GM21786 (cell line): ENCODE measurements around the gene LPCAT3.

Source experiments
- ATAC-seq: cut with Tn5 transposase; IDR thresholded peaks from one replicate; pipeline ENCODE4 v1.9.1; 2021; ENCODE audit not compliant: unreplicated experiment

Gene LPCAT3

DNA sequence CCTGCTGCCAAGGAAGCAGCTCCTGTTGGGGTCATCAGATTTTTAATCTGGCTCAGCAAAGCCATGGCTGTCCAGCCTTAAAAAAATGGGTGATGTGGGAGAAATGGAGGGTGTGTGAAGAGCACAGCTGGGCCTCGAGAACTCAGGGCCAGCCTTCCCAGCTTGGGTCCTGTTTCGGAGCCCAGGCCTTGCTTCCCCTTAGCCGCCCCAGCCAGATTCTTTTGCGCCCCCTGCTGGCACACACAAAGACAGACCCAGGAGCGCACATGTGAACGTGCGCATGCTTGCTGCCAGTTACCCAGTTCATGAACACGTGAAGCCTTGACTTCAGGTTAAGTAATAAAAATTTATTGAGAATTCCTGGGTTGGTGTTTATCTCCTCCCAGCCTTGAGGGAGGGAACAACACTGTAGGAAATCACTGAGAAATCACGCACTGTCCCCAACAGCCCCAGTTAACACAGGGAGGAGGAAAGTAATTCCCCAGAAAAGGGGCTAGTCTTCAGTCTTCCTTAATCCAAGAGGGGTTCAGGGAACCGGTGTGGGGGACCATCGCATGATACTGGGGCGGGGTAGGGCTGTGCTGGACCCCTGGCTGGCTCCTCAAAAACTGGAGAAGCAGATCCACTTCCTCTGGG lies 53.1 kb downstream of the LPCAT3 start:
- ATAC-seq: peak; percentile 50

DNA sequence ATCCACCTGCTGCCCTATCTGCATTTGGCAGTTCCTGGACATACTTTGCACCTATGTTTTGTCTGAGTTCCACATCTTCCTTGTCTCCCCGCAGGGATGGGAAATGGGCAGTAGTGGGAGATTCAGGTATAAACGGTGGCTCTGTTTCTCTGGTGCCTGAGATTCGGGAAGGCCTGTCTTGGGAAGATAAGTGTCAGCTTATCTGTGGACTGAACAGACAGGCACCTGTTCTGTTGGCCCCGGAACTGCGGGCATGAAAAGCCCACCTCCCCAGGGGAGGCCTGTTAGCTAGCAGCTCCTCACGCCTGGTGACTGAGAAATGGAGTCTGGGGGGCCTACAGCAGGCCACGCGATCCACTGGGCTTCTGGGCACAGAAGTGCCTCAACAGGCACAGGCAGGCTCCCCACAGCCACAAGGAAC lies 53.7 kb downstream of the LPCAT3 start:
- no peak for ATAC-seq

DNA sequence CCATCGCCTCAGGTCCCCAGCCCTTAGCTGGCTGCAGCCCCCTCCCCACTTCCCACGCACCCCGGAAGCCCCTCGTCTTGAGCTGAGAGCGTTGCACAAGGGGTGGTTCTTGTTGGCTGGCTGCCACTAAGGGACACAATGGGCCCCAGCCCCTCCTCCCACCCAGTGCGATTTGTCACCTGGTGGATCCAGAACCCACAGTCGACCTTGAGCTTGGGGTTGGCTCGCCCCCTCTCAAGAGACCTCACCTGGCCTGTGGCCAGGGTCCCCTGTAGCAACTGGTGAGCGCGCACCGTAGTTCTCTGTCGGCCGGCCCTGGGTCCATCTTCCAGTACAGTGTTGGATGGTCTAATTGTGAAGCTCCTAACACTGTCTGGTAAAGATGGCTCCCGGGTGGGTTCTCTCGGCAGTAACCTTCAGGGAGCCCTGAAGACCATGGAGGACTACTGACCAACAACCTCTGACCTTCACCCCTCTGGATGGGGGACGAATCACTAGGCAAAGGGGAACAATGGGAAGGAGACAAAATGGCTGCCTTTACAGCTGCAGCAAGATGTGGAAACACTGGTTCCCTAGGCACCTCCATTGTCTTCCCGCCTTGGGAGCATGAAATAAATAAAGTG lies 54.4 kb downstream of the LPCAT3 start:
- ATAC-seq: no peak

DNA sequence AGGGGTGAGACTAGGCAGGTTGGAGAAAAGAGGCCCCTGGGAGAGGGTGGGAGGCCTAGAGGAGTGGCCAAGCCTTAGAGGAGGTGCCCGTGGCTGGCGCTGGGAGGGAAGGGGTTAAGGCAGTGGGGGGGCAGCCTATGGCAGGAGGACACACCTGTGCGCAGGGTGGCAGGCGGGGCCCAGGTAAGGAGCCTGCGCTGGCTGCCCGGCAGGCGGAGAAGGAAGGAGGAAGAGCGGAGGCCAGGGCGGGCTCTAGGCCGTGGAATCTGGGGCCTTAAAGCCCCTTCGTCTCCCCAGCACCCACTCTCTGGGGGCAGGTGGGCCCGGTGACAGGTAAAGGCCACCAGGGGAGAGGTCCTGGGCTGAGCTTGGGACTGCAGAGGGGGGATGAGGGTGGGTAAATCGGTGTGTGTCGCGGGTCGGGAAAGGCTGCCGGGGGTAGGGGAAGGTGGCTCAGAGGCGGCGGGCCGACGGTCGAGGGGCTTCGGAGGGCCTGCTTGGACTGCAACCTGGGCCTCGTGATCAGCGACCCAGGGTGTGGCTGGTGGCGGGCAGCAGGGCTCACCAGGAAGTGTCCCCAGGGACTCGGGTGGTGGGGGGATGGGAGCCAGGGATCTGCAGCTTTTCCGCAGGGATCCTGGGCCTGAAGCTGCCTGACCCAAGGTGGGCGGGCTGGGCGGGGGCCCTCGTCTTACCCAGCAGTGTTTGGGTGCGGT lies 55.1 kb downstream of the LPCAT3 start:
- ATAC-seq: no peak

DNA sequence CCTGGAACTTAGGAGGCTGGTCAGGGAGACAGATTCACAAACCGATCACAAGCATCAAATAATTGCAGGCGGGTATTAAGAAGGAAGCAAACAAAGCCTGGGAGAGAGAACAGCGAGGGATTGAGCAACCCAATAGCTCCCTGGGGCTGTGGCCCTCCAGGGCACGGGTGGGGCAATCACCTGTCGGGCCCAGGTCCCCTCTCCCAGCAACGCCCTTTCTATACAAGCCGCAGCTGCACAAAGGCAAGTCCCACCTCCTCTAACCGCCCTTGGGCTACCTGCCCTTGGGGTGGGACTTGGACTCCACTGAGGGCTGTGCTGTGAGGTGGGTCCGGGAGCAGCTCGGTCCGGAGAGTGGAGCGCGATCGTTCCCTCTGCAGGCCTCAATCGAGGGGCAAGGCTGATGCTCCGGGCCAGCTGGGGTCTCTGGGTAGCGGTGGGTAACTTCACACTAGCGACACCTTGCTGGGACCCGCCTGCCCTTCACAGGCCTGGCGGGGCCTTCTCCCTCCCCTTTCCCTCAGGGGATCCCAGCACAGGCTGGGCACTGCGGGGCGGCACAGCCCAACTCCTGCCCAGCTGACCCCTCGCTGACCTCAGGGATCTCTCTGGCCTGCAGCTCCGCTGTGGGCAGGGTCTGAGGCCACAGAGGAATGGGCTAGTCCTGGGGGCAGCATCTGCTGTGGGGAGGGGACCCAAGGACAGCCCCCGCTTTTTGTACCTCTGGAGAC lies 55.8 kb downstream of the LPCAT3 start:
- ATAC-seq: no peak

DNA sequence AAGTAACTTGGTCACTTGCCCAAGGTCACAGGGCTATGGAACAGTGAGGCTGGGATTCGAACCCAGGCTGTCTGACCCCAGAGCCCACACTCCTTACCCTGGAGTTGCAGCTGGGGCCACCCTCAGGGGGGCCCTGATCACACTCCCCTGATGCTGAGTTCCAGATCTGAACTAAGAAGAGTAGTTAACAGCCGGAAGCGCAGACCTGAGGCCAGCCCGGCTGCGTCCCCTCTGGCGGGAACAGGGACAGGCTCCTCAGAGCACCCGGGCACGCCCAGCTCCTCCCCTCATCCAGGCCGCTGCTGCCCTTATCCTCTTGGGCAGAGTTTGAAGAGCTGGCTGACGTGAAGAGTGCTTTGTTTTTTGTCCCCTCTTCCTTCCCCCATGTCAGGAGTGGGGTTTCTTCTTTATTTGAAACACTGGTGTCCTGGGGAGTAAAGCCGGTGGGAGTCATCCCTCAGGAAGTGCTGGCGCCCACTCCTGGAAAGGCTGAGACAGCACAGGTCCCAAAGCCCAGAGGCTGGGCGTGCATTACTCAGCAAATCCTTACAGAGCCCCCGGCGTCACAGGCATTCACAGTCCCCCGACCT lies 56.5 kb downstream of the LPCAT3 start:
- ATAC-seq: no peak

DNA sequence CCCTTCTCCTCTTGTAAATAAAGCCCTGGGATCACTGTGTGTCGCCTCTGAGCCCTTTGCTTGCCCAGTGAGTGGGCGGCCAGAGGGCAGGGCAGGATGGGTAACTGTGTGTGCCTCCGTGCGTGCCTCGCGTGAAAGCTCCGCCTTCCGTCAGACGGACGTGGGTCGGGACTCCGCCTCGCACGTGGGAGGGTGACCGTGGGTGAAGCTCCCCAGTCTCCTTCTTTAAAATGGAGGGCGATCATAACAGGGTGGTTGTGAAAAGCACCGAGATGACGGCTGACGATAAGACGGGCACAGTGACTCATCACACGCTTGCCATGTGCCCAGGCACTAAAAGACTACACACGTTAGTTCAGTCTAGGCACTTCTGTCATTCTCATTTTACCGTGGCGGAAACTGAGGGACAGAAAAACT lies 57.0 kb downstream of the LPCAT3 start:
- ATAC-seq: no peak

DNA sequence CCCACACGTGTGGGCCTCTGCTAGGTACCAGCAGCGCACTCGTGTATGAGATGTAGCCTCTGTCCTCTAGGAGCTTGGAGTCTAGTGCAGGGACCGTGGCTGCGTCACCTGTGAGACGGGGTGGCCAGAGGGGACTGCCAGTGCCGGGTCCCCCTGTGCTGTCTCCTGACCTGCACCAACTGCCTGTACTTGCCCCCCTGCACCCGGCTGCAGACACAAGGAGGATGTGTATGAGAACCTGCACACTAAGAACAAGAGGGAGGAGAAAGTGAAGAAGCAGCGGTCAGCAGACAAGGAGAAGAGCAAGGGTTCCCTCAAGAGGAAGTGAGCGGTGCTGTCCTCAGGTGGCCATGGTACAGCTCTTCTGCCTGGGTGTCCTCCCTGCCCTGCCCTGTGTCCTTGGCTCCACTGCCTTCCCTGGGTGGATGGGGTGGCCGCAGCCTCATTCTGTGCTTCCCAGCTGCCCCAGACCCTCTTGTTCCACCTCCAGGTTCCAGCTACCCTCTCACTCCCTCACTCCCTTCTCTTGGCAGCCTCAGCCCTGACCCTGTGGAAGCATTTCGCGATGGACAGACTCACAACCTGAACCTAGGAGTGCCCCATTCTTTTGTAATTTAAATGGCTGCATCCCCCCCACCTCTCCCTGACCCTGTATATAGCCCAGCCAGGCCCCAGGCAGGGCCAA lies 57.5 kb downstream of the LPCAT3 start:
- ATAC-seq: no peak

DNA sequence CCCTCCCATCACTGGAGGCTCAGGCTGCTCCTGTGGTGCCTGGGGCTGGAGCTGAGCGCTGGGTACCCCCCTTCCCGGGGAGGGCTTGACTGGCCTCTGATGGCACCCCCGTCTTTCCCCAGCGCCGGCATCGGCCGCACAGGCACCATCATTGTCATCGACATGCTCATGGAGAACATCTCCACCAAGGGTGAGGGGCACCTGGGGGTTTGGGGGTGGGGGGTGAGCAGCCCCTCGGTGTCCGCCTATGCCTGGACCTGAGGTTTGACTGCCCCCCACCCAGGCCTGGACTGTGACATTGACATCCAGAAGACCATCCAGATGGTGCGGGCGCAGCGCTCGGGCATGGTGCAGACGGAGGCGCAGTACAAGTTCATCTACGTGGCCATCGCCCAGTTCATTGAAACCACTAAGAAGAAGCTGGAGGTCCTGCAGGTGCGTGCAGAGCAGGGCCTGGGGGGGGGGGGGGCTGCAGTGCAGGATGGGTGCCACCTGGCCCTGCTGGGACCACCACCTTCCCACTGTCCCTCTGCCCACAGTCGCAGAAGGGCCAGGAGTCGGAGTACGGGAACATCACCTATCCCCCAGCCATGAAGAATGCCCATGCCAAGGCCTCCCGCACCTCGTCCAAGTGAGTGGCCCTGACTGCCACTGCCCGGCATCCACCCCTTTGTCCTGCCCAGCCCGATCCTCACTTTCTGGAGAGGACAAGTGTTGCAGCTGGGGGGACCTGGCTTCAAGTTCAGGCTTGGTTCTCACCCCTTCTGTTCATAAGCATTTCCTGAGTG lies 58.3 kb downstream of the LPCAT3 start:
- ATAC-seq: no peak

DNA sequence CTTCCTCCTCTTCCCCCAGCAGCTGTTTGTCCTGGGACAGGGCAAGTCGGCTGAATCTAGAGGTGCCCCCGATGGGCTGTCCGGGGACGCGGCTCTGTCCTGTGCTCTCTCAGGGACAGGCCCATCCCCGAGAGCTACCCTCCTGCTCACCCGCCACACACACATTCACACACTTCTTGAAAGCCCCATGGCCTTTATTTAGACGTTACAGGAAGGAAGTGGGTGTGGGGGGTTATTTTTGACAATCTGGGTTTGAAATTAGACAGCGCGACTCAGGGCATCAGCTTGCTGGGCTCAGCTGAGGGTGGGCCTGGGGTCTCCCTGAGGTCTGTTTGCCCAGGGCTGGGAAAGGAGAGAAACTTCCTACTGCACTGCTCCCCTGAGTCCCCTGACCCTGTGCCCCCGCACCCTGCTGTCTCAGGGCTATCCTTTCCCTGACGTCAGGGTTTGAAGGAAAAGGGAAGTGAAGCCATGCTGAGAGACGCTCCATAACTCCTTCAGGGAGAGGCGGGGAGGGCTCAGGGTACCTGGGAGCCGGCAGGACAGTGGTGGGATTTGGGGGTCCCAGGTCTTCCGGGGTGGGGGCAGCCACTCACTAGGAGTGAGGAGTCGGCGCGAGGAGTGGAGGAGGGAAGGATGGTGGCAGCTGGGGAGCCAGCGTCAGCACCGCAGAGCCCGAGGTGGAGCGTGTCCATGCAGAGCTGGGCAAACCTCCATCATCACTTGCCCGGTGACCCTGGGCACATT lies 59.0 kb downstream of the LPCAT3 start:
- peak; percentile 61 for ATAC-seq

DNA sequence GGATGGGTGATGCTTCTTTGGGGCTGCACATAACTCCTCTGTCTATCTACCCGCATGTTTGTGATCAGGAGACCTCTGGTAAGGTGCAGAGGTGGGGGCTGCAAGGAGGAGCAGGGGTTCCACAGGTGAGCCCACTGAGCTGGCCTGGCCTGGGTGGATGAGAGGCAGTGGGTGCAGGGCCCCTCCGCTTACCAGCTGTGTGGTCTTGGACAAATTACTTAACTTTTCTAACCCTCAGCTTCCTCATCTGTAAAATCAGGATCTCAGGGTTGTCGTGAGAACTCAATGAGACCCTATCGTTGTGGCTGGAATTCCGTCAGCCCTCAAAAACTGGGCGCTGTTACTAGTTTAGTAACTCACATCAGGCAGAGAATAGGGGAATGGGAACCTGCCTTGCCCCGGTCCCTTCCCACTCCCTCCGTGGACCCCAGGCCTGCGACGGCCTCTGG lies 59.6 kb downstream of the LPCAT3 start:
- ATAC-seq: no peak

DNA sequence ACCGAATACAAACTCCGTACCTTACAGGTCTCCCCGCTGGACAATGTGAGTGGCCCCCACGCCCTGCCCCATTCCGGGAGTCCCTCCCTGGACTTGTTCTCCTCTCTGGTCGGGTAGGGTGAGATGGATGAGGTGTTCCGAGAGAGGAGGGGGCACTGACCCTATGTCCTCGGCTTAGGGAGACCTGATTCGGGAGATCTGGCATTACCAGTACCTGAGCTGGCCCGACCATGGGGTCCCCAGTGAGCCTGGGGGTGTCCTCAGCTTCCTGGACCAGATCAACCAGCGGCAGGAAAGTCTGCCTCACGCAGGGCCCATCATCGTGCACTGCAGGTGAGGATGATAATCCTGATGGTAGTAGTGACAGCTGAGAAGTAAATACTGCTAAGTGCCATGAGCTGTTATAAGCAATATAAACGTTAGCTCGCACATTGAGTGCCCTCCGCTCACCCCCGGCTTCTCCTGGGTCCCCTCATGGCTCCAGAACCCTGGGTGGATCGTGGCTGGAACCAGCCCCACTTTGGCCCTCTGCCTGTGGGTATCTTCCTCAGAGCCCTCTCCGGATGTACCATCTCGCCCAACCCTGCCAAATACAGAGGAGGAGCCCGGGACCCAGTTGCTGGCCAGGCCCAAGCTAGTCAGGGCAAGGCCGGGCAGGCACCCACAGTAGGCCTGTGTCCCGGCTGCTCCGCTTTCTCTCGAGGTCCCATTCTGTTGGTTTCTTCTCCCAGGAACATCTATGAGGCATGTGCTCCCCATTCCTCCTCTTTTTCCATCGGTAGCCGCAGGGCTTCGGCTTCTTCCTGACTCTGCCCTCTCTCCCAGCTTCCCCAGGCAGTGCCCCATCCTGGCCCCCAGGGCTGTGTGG lies 60.3 kb downstream of the LPCAT3 start:
- ATAC-seq: no peak

DNA sequence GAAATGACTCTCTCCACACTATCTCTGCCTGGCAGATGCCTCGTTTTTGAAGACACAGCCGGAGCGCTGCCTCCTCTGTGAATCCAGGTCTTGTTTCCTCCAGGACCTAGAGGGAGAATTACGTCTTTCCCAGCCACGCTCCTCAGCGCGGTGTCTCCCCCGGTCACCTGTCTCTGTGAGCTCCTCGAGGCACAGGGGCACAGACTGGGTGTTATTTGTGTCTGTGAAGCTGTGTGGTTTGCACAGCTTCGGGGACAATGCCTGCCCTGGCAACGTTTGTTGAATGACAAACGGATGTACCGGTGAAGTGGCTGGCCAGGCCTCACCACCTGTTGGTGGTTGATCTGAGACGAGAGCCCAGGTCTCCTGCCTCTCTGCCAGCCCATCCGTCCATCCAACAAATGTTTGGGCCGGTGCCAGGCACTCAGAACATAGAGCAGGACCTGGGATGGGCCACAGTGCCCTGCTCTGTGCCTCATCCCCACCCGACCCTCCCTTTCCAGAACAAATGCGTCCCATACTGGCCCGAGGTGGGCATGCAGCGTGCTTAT lies 61.0 kb downstream of the LPCAT3 start:
- no peak for ATAC-seq

DNA sequence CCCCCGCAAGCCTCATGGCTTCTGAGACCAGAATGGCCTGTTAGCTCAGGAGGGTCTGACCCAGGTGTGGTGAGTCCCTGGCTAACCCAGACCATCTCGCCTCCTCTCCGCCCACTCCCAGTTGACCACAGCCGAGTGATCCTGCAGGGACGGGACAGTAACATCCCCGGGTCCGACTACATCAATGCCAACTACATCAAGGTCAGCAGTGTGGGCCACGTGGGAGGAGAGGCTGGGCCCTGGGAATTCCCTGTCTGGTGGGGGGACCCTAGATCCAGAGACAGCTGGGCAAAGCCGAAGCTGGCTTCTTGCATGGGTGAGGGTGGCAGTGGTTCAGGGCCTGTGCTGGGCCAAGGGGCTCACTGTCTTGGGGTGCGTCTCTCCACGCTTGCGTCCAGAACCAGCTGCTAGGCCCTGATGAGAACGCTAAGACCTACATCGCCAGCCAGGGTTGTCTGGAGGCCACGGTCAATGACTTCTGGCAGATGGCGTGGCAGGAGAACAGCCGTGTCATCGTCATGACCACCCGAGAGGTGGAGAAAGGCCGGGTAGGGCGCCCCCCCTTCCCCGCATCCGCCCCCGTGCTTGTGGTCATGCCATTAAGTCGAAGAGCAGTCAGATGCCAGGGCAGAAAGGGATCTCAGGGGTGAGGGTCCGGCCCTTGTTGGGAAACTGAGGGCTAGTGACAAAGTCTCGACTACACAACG lies 62.1 kb downstream of the LPCAT3 start:
- no peak for ATAC-seq

DNA sequence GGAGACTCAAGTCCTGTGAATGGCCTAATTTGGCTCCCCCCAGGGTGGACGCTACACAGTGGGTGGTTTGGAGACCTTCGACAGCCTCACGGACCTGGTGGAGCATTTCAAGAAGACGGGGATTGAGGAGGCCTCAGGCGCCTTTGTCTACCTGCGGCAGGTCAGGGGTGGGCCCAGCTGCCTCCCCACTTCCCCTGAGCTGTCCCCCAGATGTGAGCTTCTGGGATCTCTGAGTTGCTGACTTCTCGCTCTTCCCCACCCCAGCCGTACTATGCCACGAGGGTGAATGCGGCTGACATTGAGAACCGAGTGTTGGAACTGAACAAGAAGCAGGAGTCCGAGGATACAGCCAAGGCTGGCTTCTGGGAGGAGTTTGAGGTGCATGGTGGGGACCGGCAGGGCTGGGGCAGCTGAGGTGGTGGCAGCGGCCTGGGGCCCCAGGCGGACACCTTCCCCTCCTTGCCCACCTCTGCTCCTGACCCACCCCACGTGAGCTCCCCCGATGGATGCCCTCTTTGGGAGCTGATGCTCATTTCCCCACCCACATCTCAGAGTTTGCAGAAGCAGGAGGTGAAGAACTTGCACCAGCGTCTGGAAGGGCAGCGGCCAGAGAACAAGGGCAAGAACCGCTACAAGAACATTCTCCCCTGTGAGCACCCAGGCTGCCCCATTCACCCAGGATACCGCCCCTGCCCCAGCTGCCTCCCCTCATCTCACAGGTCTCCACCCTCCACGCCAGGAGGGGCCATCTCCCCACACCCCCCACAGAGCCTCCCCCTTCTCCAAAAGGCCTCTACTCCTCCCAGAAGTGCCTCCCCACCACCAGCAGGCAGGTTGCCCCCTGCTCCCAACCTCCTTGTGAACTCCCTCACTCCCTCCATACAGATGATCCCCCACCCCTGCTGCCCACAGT lies 62.9 kb downstream of the LPCAT3 start:
- ATAC-seq: no peak
